SH-SY5Y (cell line): ENCODE results near the gene NAV2.

Experiments used
- GATA2 ChIP-seq: IDR thresholded peaks from 2 replicates; pipeline ENCODE4 v1.6.1; 2011; ENCODE audit warnings: mild to moderate bottlenecking, low read depth, low read length
- GATA3 ChIP-seq: IDR thresholded peaks from 2 replicates; pipeline ENCODE4 v1.6.1; 2011; ENCODE audit warnings: low read depth, mild to moderate bottlenecking, low read length, moderate library complexity

- no peak for TF ChIP-seq GATA2
- no peak for TF ChIP-seq GATA3
Observed at GRCh38 chr11:19683862-19684491, 28.7 kb upstream of the NAV2 start.
